HFFc6 (cell line): ENCODE data around the gene PLCXD3. TPM values are rescaled to one million over a fixed set of nuclear protein-coding genes. Genes with fewer than 3 reads are reported as not detected.

ENCODE experiments used
- DNase-seq: peaks from one replicate; pipeline ENCODE4 v3.0.0-alpha.2; 2018
- H3K27ac Mint-ChIP-seq: 2 replicates; pipeline ENCODE4 v1.8.0; 2020; ENCODE audit warnings: mild to moderate bottlenecking, mixed read lengths
- H3K27me3 Mint-ChIP-seq: 2 replicates; pipeline ENCODE4 v1.8.0; 2021; ENCODE audit warnings: mild to moderate bottlenecking, moderate library complexity, mixed read lengths; ENCODE audit not compliant: insufficient read depth
- H3K36me3 Mint-ChIP-seq: 2 replicates; pipeline ENCODE4 v1.8.0; 2021; ENCODE audit warnings: low read depth, mixed read lengths
- H3K4me1 Mint-ChIP-seq: 2 replicates; pipeline ENCODE4 v1.8.0; 2020; ENCODE audit warnings: low read depth, mixed read lengths
- H3K4me3 Mint-ChIP-seq: 2 replicates; pipeline ENCODE4 v1.8.0; 2020; ENCODE audit warnings: mild to moderate bottlenecking, moderate library complexity, mixed read lengths
- H3K9me3 Mint-ChIP-seq: 2 replicates; pipeline ENCODE4 v1.8.0; 2020; ENCODE audit warnings: mild to moderate bottlenecking, mixed read lengths
- total RNA-seq, 6 experiments: library from RNA; stranded (reverse); fragmentation: NEBNext Ultra II Directional; extraction: Animal tissue kit (Norgen Biotek cat#: 25700); gene quantifications; 2 replicates in 1 of 6; 3 replicates in 5 of 6; pipeline ENCODE4 v1.2.3, GENCODE V29; 2021
- TF ChIP-seq, protein P1 (sequence below): fragments of 200-600 bp; sonication (generic); IDR thresholded peaks from 2 replicates; pipeline ENCODE4 v1.5.0; 2021; ENCODE audit warnings: antibody characterized with exemption, mild to moderate bottlenecking

PLCXD3 gene
- total RNA-seq, 6 experiments from 2014 or later, result 0.03 to 0.05 TPM; not detected in 4

GRCh38 chr5:41445937-41446563, 64.4 kb downstream of the PLCXD3 start:
- Mint-ChIP-seq H3K4me1 (peaks cover 17% of the 10 kb centered on the region), H3K4me3 (no peak overlapping the region), H3K27me3 (no peaks in the 10 kb centered on the region), H3K27ac (no peak overlapping the region), H3K9me3 (no peaks in the 10 kb centered on the region), H3K36me3 (no peaks in the 10 kb centered on the region)
- TF ChIP-seq, protein P1, sequence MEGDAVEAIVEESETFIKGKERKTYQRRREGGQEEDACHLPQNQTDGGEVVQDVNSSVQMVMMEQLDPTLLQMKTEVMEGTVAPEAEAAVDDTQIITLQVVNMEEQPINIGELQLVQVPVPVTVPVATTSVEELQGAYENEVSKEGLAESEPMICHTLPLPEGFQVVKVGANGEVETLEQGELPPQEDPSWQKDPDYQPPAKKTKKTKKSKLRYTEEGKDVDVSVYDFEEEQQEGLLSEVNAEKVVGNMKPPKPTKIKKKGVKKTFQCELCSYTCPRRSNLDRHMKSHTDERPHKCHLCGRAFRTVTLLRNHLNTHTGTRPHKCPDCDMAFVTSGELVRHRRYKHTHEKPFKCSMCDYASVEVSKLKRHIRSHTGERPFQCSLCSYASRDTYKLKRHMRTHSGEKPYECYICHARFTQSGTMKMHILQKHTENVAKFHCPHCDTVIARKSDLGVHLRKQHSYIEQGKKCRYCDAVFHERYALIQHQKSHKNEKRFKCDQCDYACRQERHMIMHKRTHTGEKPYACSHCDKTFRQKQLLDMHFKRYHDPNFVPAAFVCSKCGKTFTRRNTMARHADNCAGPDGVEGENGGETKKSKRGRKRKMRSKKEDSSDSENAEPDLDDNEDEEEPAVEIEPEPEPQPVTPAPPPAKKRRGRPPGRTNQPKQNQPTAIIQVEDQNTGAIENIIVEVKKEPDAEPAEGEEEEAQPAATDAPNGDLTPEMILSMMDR, result no peak
- peak; percentile 34 for DNase-seq

DNA sequence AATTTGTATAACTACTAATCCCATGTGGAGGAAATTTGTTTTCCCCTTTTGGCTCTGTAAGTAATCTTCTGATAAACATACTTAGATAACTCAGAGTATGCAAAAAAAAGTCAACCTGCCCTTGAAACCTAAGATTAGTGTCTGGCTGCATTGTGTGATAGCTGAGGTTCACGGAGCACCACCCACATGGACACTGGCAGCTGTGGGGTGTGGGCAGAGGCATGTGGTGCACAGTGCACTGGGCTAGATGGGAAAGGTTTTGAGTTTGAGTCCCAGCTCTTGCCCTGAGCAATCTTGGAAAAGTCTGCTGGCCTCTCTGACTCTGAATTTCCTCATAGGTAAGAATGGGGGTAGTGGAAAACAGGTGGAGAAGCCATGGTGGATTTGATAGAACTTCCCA, 75.1 kb downstream of the PLCXD3 start:
- H3K9me3 Mint-ChIP-seq, result no peaks in the 10 kb centered on the region
- no peaks in the 10 kb centered on the region for H3K36me3 Mint-ChIP-seq
- no peaks in the 10 kb centered on the region for H3K4me1 Mint-ChIP-seq
- no peak overlapping the region for H3K27ac Mint-ChIP-seq
- TF ChIP-seq, protein P1, result no peak
- no peak overlapping the region for H3K4me3 Mint-ChIP-seq
- H3K27me3 Mint-ChIP-seq, result no peaks in the 10 kb centered on the region; the same call in none of the 2 replicates
- DNase-seq, result no peak

DNA sequence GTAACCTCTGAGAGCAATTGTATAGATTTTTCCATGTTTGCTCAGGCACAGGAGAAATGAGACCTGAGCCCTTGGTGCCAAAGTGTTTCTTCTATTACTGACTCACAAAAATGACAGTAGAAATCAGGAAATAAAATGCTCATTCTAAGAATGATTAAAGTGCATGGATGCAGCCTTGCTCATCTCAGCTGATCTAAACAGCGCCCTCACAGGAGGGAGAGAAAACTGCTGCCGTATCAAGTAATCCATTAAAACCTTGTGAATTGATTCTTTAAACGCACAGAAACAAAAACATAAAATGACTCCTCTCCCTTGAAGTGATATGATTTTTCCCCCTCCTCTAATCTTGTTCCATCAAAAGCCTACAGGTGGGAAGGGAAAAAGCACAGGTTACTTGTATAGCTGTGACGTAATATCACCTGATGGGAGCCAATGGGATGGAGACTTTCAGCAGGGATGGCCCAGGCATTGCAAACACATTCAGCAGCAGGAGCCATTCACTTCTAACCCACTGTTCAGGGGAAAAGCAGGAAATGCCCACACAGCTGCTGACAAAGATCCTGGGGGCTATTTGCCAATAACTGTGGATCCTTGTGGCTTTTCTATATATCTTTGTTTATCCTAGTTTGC, 76.7 kb downstream of the PLCXD3 start:
- no peaks in the 10 kb centered on the region for H3K36me3 Mint-ChIP-seq
- H3K4me3 Mint-ChIP-seq, result no peak overlapping the region
- H3K4me1 Mint-ChIP-seq, result no peaks in the 10 kb centered on the region
- no peak for DNase-seq
- no peak overlapping the region for H3K27ac Mint-ChIP-seq
- TF ChIP-seq, protein P1, result peak; percentile 73
- H3K27me3 Mint-ChIP-seq, result peaks cover 2% of the 10 kb centered on the region
- H3K9me3 Mint-ChIP-seq, result no peaks in the 10 kb centered on the region

DNA sequence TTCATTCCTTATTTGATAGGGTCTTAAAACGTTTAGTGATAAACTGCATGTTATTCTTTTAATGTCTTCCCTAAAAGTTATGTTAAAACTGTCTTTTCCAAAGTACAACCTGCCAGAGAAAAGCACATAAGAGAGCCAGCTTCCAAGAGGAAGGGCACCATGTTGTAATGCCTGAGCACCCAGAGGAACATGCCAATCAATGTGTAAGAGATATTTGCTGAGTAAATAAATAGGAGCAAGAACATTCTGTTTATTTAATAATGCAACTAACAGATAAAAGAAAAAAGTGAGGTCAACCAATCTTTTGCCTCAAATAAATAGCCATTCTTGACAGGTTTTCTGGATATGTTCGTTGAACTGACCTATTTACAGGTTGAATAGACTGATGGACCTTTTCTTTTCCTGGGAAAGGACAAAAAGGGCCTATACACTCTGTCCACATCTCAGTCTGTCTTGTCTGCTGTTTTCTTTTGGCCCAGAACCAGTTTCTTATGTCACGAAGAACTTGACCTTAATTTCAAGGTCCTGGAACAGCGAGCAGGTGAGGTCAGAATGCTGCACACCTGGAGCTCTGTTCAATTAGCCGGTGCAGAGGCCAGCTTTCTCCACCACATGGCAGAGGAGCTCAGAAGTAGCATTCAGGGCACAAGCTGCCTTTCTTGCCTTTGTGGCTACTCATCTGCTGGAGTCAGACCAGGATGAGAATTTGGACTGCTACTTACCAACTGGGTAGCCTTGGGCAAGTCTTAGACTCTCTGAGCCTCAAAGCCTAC, 77.7 kb downstream of the PLCXD3 start:
- DNase-seq, result no peak
- Mint-ChIP-seq H3K4me1 (no peaks in the 10 kb centered on the region), H3K4me3 (no peak overlapping the region), H3K27ac (no peak overlapping the region), H3K9me3 (no peaks in the 10 kb centered on the region), H3K27me3 (peaks cover 2% of the 10 kb centered on the region), H3K36me3 (no peaks in the 10 kb centered on the region)
- TF ChIP-seq, protein P1, result no peak

- TF ChIP-seq, protein P1, result no peak
- no peaks in the 10 kb centered on the region for H3K4me1 Mint-ChIP-seq
- no peaks in the 10 kb centered on the region for H3K9me3 Mint-ChIP-seq
- DNase-seq, result no peak
- H3K36me3 Mint-ChIP-seq, result no peaks in the 10 kb centered on the region
- H3K27me3 Mint-ChIP-seq, result peaks cover 2% of the 10 kb centered on the region; the same call in 1 of the 2 replicates
- H3K27ac Mint-ChIP-seq, result no peak overlapping the region
- H3K4me3 Mint-ChIP-seq, result no peak overlapping the region
Observed at GRCh38 chr5:41427505-41427904, 82.9 kb downstream of the PLCXD3 start.
